MM.1S (cell line): ENCODE measurements around the gene PTPRK.

ENCODE experiments used
- CTCF ChIP-seq: fragments of 300-600 bp; sonication (generic); IDR thresholded peaks from 2 replicates; pipeline ENCODE4 v1.5.1; 2016; ENCODE audit warnings: antibody characterized with exemption, low read length, mixed read lengths
- EZH2 ChIP-seq: fragments of 300-600 bp; sonication (generic); optimal IDR thresholded peaks from 2 replicates; pipeline ENCODE3; 2017; ENCODE audit warnings: low read depth, mild to moderate bottlenecking, antibody characterized with exemption, low read length, mixed read lengths

DNA sequence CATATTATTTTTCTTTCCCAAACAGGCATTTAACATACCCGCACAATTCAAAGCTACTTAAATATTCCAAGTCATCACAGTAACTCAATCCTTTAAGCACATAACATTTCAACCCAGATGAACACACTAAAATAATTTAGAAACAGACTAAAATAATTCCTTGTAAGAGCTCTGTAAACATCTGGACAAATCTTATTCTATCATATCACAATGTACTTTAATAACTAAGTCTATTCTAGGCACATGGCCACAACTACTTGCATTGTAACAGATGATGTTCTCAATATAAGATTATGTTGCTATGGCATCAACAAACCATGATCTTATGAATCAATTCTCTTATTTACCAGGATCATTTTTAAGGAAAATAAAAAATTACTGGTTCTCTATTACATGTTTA is 496.4 kb downstream of the PTPRK start:
- no peak for TF ChIP-seq CTCF
- no peak for TF ChIP-seq EZH2
